Endothelial cell of umbilical vein (primary cell): ENCODE data around the gene MUTYH. TPM values are rescaled to one million over a fixed set of nuclear protein-coding genes. Genes with fewer than 3 reads are reported as not detected.

Experiments used
- BruUV-seq: library from RNA; stranded (reverse); fragments of 400-500 nt; replicated peaks from 2 replicates; lab custom pipeline; 2021; lab: Mats Ljungman, UMichigan
- CTCF ChIA-PET: fragments of 300-600, 350-600 bp; sonication (Branson Sonifier 250); formaldehyde crosslinking; loops from one replicate; lab custom pipeline; 2021; ENCODE audit warnings: antibody characterized with exemption, inconsistent platforms; lab: Charles Lee
- POLR2A ChIA-PET: fragments of 300-600, 350-600 bp; sonication (Branson Sonifier 250); formaldehyde crosslinking; loops from one replicate; lab custom pipeline; 2021; ENCODE audit warnings: antibody characterized with exemption, inconsistent platforms; lab: Charles Lee
- DNase-seq: peaks from one replicate; pipeline ENCODE4 v3.0.0-alpha.2; 2011; ENCODE audit warnings: low read depth, low spot score
- FAIRE-seq: peaks from 2 replicates; lab custom pipeline; 2011; peaks lifted over from hg19 to GRCh38; lab: Jason Lieb, UNC
- H2AFZ ChIP-seq: 2 replicates; pipeline ENCODE4 v1.6.0; 2012; ENCODE audit warnings: low read depth, low read length, control low read depth, inconsistent platforms
- H3K27ac ChIP-seq: 2 replicates; pipeline ENCODE4 v1.5.1; 2011; ENCODE audit warnings: low read depth, mild to moderate bottlenecking, control low read depth, low read length, moderate library complexity; ENCODE audit not compliant: insufficient read depth
- H3K27me3 ChIP-seq, 2 experiments: 2 replicates each; pipeline versions ENCODE4 v1.6.0 to v1.6.1; 2011; ENCODE audit warnings: low read length in 2 of 2, mixed read lengths in 1 of 2; ENCODE audit not compliant: control insufficient read depth in 2 of 2, insufficient read depth in 2 of 2
- H3K36me3 ChIP-seq, 2 experiments: 2 replicates in 1 of 2; 3 replicates in 1 of 2; pipeline ENCODE4 v1.5.1; 2011; ENCODE audit warnings: low read length in 2 of 2, mild to moderate bottlenecking in 1 of 2, moderate library complexity in 1 of 2; ENCODE audit not compliant: control insufficient read depth in 2 of 2, insufficient read depth in 2 of 2; ENCODE audit errors: extremely low read depth in 1 of 2
- H3K4me1 ChIP-seq: 3 replicates; pipeline ENCODE4 v1.5.1; 2011; ENCODE audit warnings: mild to moderate bottlenecking, low read length; ENCODE audit not compliant: control insufficient read depth, insufficient read depth; ENCODE audit errors: extremely low read depth
- H3K4me2 ChIP-seq: 2 replicates; pipeline ENCODE4 v1.6.1; 2011; ENCODE audit warnings: low read length, control low read depth, mixed read lengths; ENCODE audit not compliant: insufficient read depth
- H3K4me3 ChIP-seq, 3 experiments: fragments of 200-600 bp in 1 of 3; sonication (generic), shearing (Covaris generic) in 1 of 3; replicated peaks in 1 of 3; 2 replicates each; pipeline ENCODE4 v1.5.1; 2011 to 2016; ENCODE audit warnings: control low read depth in 3 of 3, low read length in 3 of 3, mild to moderate bottlenecking in 2 of 3, inconsistent platforms in 1 of 3, low read depth in 1 of 3, moderate library complexity in 1 of 3; ENCODE audit not compliant: insufficient read depth in 1 of 3
- H3K79me2 ChIP-seq: 2 replicates; pipeline ENCODE4 v1.6.0; 2012; ENCODE audit warnings: low read length, inconsistent platforms; ENCODE audit not compliant: control insufficient read depth, insufficient read depth
- H3K9ac ChIP-seq: replicated peaks from 2 replicates; pipeline ENCODE3; 2011; ENCODE audit warnings: low read length, control low read depth; ENCODE audit not compliant: insufficient read depth; ENCODE audit errors: extremely low read depth
- H3K9me1 ChIP-seq: replicated peaks from 3 replicates; pipeline ENCODE4 v1.6.0; 2011; ENCODE audit warnings: mild to moderate bottlenecking, low read length; ENCODE audit not compliant: control insufficient read depth, insufficient read depth; ENCODE audit errors: extremely low read depth
- H3K9me3 ChIP-seq: replicated peaks from 2 replicates; pipeline ENCODE4 v1.5.1; 2012; ENCODE audit warnings: low read length, inconsistent platforms; ENCODE audit not compliant: control insufficient read depth, insufficient read depth
- H4K20me1 ChIP-seq: replicated peaks from 2 replicates; pipeline ENCODE3; 2011; ENCODE audit warnings: mild to moderate bottlenecking, low read length; ENCODE audit not compliant: control insufficient read depth, insufficient read depth; ENCODE audit errors: extremely low read depth
- EZH2 ChIP-seq: IDR thresholded peaks from 2 replicates; pipeline ENCODE4 v1.6.1; 2012; ENCODE audit warnings: borderline replicate concordance, low read depth, mild to moderate bottlenecking, moderate library complexity, low read length, inconsistent platforms; ENCODE audit not compliant: severe bottlenecking
- FOS ChIP-seq: IDR thresholded peaks from 2 replicates; pipeline ENCODE4 v1.6.1; 2011; ENCODE audit warnings: mild to moderate bottlenecking, low read length, moderate library complexity, borderline replicate concordance; ENCODE audit not compliant: insufficient read depth
- GATA2 ChIP-seq: IDR thresholded peaks from 2 replicates; pipeline ENCODE4 v1.7.0; 2011; ENCODE audit warnings: low read depth, mild to moderate bottlenecking, moderate library complexity, mixed read lengths, low read length; ENCODE audit not compliant: insufficient read length, insufficient read depth
- JUN ChIP-seq: IDR thresholded peaks from 2 replicates; pipeline ENCODE4 v1.6.1; 2011; ENCODE audit warnings: borderline replicate concordance, low read depth; ENCODE audit not compliant: insufficient read length, insufficient read depth
- MYC ChIP-seq: IDR thresholded peaks from one replicate; pipeline ENCODE4 v1.6.1; 2011; ENCODE audit warnings: mild to moderate bottlenecking, low read depth, low read length
- POLR2A ChIP-seq: IDR thresholded peaks from 2 replicates; pipeline ENCODE4 v1.6.1; 2012; ENCODE audit warnings: low read depth, mild to moderate bottlenecking, control low read depth, low read length
- POLR2AphosphoS5 ChIP-seq: IDR thresholded peaks from 2 replicates; pipeline ENCODE4 v1.6.1; 2012; ENCODE audit warnings: low read depth, mild to moderate bottlenecking, control low read depth, low read length, moderate library complexity; ENCODE audit not compliant: insufficient read depth
- dilution Hi-C: fragments of 300-500 bp; cut with MboI; formaldehyde crosslinking; loops from one replicate; pipeline ENCODE4 v1.15.0; 2019; ENCODE audit warnings: low sequenced_read_pairs; ENCODE audit not compliant: extremely low pct_ligation_motif_present
- intact Hi-C: fragments of 100-400 bp; cut with micrococcal nuclease; formaldehyde crosslinking; loops from one replicate; pipeline ENCODE4 v1.10.0; 2022
- polyA plus RNA-seq, 4 experiments: library from polyadenylated mRNA; depleted of rRNA in 3 of 4; stranded (reverse) in 3 of 4; unstranded in 1 of 4; fragments of >200 nt; gene quantifications; 2 replicates each; pipeline versions ENCODE4 v1.2.1 to v1.2.3, GENCODE V29; 2011 to 2012; ENCODE audit warnings: missing spikeins in 1 of 4
- total RNA-seq: library from RNA; stranded (reverse); gene quantifications from 2 replicates; pipeline ENCODE4 v1.2.3, GENCODE V29; 2021
- TF ChIP-seq, protein P1 (sequence below), 2 donors: IDR thresholded peaks; 1 replicate in 1 of 2; 2 replicates in 1 of 2; pipeline ENCODE4 v1.5.1; 2011; ENCODE audit warnings: low read length in 2 of 2, mild to moderate bottlenecking in 2 of 2, moderate library complexity in 2 of 2, control low read depth in 1 of 2, inconsistent platforms in 1 of 2, low read depth in 1 of 2; ENCODE audit not compliant: insufficient read depth in 1 of 2; ENCODE audit errors: extremely low read depth in 1 of 2
- TF ChIP-seq, protein P2 (sequence below): IDR thresholded peaks from 2 replicates; pipeline ENCODE4 v1.6.1; 2011; ENCODE audit not compliant: insufficient read depth, insufficient read length

MUTYH gene
- total and polyA plus RNA-seq, 2 donors (not counting 3 experiments of a cell fraction or from before 2014, with no cell fraction given) = 12.3 to 16.6 TPM

DNA sequence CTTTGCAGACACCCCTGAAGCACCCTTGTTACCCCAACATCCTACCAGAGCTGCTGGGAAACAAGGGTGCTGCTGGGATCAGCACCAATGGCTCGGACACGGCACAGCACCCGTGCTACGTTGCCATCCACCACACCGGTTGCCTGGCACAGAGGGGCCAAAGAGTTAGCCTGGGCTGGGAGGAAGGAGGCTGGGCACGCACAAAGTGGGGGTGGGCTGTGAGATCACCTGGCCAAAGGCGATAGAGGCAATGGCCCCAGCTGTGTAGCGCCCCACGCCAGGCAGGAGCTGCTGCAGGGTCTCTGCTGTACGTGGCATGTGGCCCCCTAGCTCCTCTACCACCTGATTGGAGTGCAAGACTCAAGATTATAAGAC lies 7.9 kb downstream of the MUTYH start:
- Histone ChIP-seq H3K9ac (no peak overlapping the region), H3K79me2 (peaks cover 6% of the 10 kb centered on the region), H3K36me3 (no peaks in the 10 kb centered on the region), H4K20me1 (no peaks in the 10 kb centered on the region), H3K9me3 (no peaks in the 10 kb centered on the region), H3K27me3 (no peaks in the 10 kb centered on the region), H3K4me3 (no peak overlapping the region), H3K27ac (no peak overlapping the region), H3K9me1 (no peaks in the 10 kb centered on the region), H2AFZ (no peak overlapping the region), H3K4me1 (peaks cover 14% of the 10 kb centered on the region), H3K4me2 (no peak overlapping the region)
- DNase-seq (no peak), FAIRE-seq (no peak)
- BruUV-seq = no TSS peak
- ChIA-PET CTCF (no interaction called here), POLR2A (no interaction called here)
- dilution Hi-C loops = no loop called here
- TF ChIP-seq, protein P1, sequence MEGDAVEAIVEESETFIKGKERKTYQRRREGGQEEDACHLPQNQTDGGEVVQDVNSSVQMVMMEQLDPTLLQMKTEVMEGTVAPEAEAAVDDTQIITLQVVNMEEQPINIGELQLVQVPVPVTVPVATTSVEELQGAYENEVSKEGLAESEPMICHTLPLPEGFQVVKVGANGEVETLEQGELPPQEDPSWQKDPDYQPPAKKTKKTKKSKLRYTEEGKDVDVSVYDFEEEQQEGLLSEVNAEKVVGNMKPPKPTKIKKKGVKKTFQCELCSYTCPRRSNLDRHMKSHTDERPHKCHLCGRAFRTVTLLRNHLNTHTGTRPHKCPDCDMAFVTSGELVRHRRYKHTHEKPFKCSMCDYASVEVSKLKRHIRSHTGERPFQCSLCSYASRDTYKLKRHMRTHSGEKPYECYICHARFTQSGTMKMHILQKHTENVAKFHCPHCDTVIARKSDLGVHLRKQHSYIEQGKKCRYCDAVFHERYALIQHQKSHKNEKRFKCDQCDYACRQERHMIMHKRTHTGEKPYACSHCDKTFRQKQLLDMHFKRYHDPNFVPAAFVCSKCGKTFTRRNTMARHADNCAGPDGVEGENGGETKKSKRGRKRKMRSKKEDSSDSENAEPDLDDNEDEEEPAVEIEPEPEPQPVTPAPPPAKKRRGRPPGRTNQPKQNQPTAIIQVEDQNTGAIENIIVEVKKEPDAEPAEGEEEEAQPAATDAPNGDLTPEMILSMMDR (IDR thresholded peaks at IDR 0.05; ENCODE audit: extremely low read depth in 1 of 2, insufficient read depth in 1 of 2, low read depth in 1 of 2, low read length in 2 of 2) = no peak
- intact Hi-C loops = no loop called here

DNA sequence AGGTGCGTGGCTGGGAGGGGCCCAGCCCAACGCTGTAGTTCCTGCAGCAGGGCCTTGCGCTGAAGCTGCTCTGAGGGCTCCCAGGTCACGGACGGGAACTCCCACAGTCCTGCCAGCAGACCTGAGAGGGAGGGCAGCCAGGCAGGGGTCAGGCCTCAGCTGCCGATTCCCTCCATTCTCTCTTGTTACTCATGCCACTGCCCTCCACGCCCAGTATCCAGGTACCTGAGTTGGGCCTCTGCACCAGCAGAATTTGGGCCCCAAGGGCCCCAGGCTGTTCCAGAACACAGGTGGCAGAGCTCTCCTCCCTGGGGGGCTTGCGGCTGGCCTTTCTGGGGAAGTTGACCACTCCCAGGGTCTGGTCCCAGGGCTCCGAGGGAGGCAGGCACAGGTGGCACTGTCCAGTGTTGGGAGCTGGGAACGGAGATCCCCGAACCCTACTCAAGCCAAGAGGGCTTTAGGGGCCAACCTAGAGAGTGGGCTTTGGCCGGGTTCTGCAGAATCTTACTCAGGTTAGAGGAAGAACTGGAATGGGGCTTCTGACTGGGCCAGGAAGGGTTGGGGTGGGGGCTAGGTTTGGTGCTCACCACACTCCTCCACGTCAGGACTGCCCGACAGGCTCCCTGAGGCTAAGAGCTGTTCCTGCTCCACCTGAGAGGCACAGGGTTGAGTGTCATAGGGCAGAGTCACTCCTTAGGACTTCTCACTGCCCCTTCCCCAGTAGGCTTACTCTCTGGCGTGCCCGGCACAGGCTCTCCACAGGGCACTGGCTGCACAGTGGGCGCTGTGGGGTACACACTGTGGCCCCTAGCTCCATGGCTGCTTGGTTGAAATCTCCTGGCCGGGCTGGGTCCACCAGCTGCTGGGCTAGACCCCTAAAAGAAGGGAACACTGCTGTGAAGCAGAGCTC lies 8.5 kb downstream of the MUTYH start:
- no peak for DNase-seq
- H3K4me1 ChIP-seq = peaks cover 18% of the 10 kb centered on the region
- no peak overlapping the region for H2AFZ ChIP-seq
- no peaks in the 10 kb centered on the region for H3K9me1 ChIP-seq
- no peak for TF ChIP-seq POLR2A
- no peak for TF ChIP-seq JUN
- no peak for TF ChIP-seq GATA2
- no peak for TF ChIP-seq POLR2AphosphoS5
- no peak for TF ChIP-seq EZH2
- TF ChIP-seq, protein P1 (IDR thresholded peaks at IDR 0.05; ENCODE audit: extremely low read depth in 1 of 2, insufficient read depth in 1 of 2, low read depth in 1 of 2, low read length in 2 of 2) = no peak
- TF ChIP-seq, protein P2, sequence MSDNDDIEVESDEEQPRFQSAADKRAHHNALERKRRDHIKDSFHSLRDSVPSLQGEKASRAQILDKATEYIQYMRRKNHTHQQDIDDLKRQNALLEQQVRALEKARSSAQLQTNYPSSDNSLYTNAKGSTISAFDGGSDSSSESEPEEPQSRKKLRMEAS = no peak
- no peak for TF ChIP-seq MYC
- TF ChIP-seq FOS = no peak
- no peak for FAIRE-seq
- H3K4me3 ChIP-seq = no peak overlapping the region
- no peak overlapping the region for H3K9ac ChIP-seq
- H3K9me3 ChIP-seq = no peaks in the 10 kb centered on the region
- ChIA-PET POLR2A (no interaction called here), CTCF (interaction anchor here (0.5 to 1.2 kb wide), 2 partner anchors 28 to 488 kb away, joined by 3 read pairs; no protein-coding TSS in a partner anchor)
- no peak overlapping the region for H3K27ac ChIP-seq
- no peaks in the 10 kb centered on the region for H3K36me3 ChIP-seq
- no TSS peak for BruUV-seq
- dilution Hi-C loops = no loop called here
- intact Hi-C loops = no loop called here
- H4K20me1 ChIP-seq = no peaks in the 10 kb centered on the region
- no peak overlapping the region for H3K4me2 ChIP-seq
- peaks cover 7% of the 10 kb centered on the region for H3K79me2 ChIP-seq
- H3K27me3 ChIP-seq = no peaks in the 10 kb centered on the region
